GM21786 (cell line): Measurements from ENCODE around the gene MYO15B.
"Not testable (repeated sequence)": the region's sequence is repeated elsewhere in the genome, so short reads cannot be mapped to it uniquely, and the experiment has no call there.

Experiments used
- ATAC-seq: cut with Tn5 transposase; IDR thresholded peaks from one replicate; pipeline ENCODE4 v1.9.1; 2021; ENCODE audit not compliant: unreplicated experiment

Gene MYO15B

GRCh38 chr17:75575728-75576127 lies 11.9 kb upstream of the MYO15B start:
- ATAC-seq = no peak

GRCh38 chr17:75576661-75577060 lies 10.9 kb upstream of the MYO15B start:
- no peak for ATAC-seq

- not testable (repeated sequence) for ATAC-seq
Measured at GRCh38 chr17:75581121-75581725, 6.4 kb upstream of the MYO15B start.

- not testable (repeated sequence) for ATAC-seq
Measured at GRCh38 chr17:75583197-75583596, 4.4 kb upstream of the MYO15B start.

- no peak for ATAC-seq
Measured at GRCh38 chr17:75584849-75585175, 2.8 kb upstream of the MYO15B start.

GRCh38 chr17:75588596-75589011 lies 1.0 kb downstream of the MYO15B start:
- peak; percentile 4 for ATAC-seq

GRCh38 chr17:75589012-75589918 lies 1.7 kb downstream of the MYO15B start:
- ATAC-seq = peak; percentile 68

- no peak for ATAC-seq
Measured at GRCh38 chr17:75589919-75590303, 2.3 kb downstream of the MYO15B start.

GRCh38 chr17:75590314-75590761 lies 2.7 kb downstream of the MYO15B start:
- no peak for ATAC-seq

- no peak for ATAC-seq
Measured at GRCh38 chr17:75590849-75591721, 3.5 kb downstream of the MYO15B start.

- ATAC-seq = no peak
Measured at GRCh38 chr17:75591722-75592302, 4.2 kb downstream of the MYO15B start.

GRCh38 chr17:75592348-75593020 lies 4.9 kb downstream of the MYO15B start:
- ATAC-seq = no peak

GRCh38 chr17:75593430-75593829 lies 5.8 kb downstream of the MYO15B start:
- ATAC-seq = not testable (repeated sequence)

- no peak for ATAC-seq
Measured at GRCh38 chr17:75594499-75595283, 7.1 kb downstream of the MYO15B start.

GRCh38 chr17:75595284-75595919 lies 7.8 kb downstream of the MYO15B start:
- ATAC-seq = no peak

GRCh38 chr17:75595920-75596313 lies 8.3 kb downstream of the MYO15B start:
- ATAC-seq = no peak

GRCh38 chr17:75596320-75597087 lies 8.9 kb downstream of the MYO15B start:
- ATAC-seq = no peak
